GM23248 (cell line): Measurements from ENCODE around the gene C3orf70.

Experiments
- EZH2 ChIP-seq: fragments of 200-600 bp; sonication (generic); IDR thresholded peaks from 2 replicates; pipeline ENCODE4 v1.6.1; 2018; ENCODE audit warnings: antibody characterized with exemption, mild to moderate bottlenecking; ENCODE audit not compliant: insufficient read depth, poor library complexity, severe bottlenecking
- EZH2phosphoT487 ChIP-seq: fragments of 200-600 bp; sonication (generic); IDR thresholded peaks from 2 replicates; pipeline ENCODE4 v1.6.1; 2018; ENCODE audit warnings: antibody characterized with exemption, moderate library complexity, mild to moderate bottlenecking, low read depth; ENCODE audit not compliant: insufficient read depth

GRCh38 chr3:185046603-185047002 lies 106.3 kb downstream of the C3orf70 start:
- TF ChIP-seq EZH2, result no peak
- TF ChIP-seq EZH2phosphoT487, result no peak
